Stimulated activated naive CD4-positive, alpha-beta T cell (primary cell): ENCODE data around the gene VWA8.

ENCODE experiments used
- DNase-seq, 6 experiments: peaks; one replicate each; lab custom pipeline; 2025; lab: John Stamatoyannopoulos, UW

VWA8 gene

DNA sequence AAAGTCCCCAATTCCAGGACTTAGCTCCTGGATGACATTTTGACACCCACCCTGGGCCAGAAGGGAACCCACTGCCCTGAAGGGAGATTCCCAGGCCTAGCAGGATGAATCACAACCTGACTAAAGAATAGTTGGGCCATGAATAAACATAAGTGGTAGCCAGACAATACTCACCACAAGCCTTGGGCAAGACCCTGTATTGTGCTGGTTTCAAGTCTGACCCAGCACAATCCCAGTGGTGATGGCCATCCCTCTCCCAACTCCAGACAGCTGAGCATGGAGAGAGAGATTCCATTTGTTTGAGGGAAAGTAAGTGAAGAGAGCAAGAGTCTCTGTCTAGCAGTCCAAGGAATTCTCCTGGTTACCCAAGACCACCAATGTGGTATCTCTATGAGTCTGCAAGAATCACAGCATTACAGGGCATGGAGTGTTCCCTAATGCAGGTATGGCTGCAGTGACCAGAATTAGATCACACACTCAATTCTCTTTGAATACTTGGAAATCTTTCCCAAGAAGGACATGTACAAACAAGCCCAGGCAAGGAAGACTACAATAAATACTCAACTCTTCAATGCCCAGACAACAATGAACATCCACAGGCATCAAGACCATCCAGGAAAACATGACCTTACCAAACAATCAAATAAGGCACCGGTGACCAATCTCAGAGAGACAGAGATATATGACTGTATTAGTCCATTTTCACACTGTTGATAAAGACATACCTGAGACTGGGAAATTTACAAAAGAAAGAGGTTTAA, 158.0 kb downstream of the VWA8 start:
- DNase-seq: no peak

DNA sequence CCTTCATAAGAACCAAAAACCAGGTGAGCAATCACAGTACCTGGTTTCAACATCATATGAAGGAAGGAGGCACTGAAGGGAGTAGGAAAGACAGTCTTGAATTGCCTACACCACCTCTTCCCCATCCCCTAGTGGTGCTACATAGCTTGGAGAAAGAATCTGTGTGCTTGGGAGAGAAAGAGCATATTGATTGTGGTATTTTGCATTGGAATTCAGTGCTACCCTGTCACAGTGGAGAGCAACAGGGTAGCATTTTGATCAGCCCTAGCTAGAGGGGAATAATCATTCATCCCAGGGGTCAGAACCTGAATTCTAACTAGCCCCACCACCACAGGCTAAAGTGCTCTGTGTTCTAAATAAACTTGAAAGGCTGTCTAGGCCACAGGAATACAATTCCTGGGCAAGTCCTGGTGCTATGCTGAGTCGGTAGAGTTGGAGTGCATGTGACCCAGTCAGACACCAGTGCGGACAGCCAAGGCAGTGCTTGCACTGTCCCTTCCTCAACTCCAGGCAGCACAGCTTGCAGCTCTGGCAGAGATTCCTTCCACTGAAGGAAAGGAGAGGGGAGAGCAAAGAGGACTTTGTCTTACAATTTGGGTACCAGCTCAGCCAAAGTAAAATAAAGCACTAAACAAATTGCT, 158.7 kb downstream of the VWA8 start:
- no peak for DNase-seq

DNA sequence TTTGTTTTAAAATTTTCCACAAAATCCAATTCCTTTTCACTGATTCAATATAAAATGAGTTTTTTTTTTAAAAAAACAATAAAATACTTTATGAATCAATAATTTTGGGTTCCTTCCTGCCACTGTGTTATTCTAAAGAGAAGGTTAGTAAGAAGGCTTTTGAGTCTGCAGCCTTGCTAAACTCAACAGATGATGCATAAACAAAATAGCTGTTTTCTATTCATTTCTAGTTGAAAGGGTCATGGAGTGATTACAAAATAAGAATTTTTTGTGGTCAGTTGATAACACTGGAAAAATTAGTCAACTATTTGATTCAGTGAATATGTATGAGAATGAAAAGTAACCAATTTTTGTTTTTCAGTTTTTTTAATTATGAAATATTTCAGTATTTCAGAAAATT, 169.9 kb downstream of the VWA8 start:
- no peak for DNase-seq

DNA sequence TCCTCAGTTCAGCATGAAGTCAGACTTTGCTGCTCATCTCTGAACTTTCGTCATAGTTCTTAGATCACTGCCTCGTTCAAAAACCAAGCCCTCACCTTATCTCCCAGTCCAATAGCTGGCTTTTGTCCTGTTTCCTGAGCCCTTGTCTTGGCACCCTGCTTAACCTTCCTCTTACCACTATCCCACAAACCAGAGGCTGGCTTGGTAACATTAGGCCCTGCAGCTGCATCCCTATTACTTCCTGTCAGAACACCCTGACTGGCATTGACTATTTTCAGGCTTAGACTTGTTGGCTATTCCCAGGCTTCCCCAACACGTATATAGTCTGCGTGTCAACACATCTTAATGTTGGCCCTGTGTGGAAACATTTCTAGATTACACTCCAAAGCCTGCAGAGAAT, 172.4 kb downstream of the VWA8 start:
- no peak for DNase-seq

DNA sequence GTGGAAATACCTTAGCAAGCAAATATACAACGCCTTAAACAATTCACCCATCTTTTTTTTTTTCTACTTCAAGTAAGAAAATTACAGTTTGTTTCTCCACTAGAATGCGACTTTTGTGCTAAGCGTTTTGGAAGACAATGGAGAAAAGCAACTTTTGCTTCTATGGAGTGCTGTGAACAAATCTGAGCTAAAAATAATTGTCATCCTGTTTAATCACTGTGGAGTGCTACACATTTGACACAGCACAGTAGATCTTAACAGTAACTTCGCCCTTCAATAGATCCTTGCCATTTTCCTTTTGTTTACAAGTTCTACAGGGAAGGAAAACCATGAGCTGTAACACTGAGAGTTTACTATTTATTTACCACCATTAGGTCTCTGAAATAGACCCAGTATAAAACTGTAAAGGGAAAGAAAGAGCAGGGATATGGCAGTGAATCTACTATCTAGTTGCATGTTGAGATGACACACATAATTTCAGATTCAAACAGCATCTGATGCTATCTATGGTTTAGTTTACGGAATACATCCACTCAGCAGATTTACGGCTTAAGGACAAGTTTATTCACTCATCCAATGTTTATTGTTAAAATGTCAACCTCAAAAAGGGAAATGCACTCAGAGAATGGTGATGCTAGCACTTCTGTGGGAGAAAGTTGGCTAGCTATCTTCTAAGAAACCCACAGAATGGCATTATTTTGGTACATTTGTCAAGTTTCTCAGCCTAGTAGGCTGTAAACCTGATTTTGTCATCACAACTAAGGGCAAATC, 175.3 kb downstream of the VWA8 start:
- DNase-seq: no peak

DNA sequence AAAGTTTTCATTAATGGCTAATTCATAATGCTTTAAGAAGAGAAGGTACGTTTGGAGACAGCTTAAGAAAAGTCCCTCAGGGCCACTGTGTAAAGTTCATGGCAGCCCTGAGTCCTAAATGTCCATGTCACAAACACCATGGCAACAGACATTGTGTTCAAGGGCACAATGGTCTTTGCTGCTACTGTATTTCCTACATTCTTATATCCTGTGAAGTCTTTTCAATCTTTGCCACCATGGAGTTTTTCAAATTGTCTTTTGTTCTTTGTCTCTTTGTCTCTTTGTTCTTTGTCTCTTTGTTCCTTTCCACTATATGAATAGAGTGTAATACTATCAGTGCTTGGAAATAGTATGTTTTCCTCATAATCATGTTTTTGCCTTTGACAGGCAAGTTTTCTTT, 178.8 kb downstream of the VWA8 start:
- DNase-seq: no peak

DNA sequence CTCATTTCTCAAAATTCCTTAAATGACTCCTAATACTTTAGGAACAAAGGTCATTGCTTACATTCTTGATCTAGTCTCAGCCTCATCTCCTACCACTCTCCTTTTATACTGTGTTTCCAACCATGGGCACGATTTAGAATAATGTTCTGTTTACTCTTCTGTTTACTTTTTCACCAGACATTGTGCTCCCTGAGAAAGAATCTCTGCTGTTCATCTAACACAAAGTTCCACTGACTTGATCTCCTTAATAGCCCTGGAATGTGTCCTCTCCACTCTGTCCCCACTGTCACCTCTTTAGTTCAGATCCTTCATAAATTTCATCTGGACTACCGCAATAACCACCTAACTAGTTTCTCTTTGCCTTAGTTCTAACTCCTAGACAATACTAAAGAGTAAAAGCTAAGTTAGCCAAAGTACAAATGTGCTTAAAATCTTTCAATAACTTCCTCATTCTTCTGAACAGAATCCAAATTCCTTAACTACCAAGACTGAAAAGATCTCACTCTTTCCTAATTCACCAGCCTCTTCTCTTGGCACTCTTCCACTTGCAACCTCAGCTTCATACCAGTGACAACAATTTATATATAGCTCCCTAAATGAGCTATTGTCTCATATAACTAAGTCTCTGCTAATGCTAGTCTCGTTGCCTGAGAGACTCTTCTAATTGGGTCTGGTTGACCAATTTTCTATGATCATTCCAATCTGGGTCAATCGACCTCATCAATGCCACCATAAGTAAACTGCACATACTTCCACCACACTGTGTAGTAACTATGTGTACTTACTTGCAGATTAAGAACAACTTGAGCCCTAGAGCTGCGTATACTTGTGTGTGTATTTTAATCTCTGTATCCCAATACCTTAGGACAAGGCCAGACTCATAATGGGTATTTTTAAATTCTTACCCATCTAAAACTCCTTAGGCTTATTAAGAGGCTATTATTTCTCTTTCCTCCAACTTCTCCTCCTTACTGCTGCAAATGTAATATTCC, 179.9 kb downstream of the VWA8 start:
- DNase-seq: no peak

DNA sequence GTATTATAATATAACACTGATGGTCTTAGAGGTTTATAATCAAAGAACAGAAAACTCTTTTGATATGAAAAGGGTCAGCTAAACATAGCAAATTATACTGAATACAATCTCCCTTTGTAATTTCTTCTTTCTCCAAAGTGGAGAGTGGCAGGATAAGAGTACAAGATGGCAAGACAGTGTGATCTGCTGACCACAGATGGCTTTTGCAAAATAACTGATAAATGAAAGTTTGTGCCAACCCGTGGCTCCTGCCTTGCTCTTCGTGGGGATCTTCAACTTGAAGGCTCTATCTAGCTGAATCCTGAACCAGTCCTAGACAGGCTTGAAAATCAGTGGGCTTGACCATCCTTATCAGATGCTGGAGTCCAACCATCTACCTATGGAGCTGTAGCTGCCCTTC, 185.7 kb downstream of the VWA8 start:
- DNase-seq: no peak

DNA sequence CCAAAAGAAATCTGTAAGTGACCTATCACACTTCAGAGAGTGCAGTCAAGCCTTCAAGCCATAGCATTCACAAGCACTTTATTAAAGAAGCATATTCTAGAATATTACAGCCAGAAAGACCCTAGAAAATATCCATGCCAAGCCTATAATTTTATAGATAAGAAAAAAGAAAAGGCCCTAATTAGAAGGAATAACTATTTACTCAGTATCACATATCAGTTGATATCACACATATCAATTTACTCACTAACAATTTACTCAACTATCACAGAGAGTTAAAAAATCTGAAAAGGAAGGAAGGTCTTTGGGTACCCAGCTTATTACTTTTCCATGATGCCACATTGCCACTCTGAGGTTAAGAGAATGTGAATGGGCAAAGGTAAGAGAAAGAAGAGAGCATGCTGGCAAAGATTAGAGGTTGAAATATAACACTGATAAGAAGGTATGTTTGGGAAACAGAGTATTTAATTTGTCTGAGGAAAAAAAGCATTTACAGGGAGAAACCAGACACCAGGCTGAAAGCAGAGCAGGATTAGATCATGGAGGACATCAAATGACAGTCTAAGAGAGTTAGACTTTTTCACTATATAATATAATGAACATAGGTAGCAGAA, 186.2 kb downstream of the VWA8 start:
- DNase-seq: no peak

DNA sequence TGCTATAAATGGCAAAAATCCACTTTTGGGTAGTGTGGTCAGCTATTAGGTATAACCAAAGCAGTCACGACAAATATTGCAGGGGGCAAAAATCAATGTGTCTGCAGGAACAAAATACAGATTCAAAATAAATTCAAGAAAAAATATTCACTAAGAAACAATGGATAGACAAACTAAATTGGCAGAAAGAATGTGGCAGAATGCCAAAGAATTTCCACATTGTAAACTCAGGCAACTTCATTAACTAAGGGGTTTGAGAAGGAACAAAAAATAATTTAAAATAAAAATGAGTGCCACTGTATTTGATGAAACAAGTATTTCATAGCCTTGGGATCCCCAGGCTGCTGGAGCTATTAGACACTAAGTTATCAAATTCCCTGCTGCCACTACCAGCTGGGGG, 193.1 kb downstream of the VWA8 start:
- no peak for DNase-seq

DNA sequence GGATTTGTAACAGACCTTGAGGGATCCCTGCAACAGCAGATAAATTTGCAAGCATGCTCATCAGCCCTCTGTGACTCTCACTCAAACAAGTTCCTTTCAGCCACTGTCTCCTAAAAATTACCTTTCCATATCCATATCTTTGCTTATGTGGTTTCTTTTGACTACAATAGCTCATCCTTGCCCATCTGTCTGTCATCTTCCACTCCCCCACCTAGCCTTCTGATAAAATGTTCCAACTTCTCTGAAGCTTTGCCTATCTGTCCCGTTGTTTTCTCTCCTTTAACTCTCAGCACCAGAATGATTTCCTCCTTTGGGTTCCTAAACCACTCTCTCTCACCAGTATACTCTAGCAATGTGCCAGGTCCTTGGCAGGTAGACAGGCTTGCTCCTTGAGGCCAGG, 194.5 kb downstream of the VWA8 start:
- DNase-seq: no peak

DNA sequence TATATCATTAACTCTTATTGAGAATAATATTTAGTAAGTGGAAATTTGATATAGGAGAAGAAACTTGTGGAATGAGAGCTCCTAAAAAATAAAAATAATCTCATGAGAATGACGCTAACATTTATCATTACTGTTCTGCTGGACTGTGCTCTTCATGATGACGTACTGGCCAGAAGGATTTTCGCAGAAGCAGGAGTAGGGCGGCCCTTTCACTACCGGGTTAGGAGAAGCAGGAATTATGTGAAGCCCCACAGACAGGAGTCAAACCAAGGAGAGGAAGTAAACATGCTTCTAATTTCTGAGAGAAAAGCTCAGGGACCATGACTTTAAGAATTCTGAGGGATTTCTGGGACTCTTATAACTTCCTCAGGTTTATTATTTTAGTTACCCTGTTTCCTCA, 195.1 kb downstream of the VWA8 start:
- no peak for DNase-seq

DNA sequence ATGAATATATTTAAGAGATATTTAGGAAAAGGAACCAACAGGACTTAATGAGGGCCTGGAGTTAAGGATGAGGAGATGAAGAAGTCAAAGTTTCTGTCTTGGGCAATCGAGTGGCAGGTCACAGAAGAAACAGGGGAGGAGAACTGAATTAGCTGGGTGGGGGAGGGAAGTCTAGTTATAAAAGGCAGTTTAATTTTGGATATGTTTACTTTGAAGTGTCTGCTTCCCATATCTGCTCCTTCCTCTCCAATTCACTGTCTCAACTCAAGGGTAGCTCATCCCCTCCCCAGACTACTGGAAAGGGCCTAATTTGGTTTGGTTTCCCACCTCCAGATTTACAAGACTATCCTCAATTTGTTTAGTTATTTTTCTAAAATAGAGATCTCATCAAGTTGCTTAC, 195.9 kb downstream of the VWA8 start:
- DNase-seq: no peak

DNA sequence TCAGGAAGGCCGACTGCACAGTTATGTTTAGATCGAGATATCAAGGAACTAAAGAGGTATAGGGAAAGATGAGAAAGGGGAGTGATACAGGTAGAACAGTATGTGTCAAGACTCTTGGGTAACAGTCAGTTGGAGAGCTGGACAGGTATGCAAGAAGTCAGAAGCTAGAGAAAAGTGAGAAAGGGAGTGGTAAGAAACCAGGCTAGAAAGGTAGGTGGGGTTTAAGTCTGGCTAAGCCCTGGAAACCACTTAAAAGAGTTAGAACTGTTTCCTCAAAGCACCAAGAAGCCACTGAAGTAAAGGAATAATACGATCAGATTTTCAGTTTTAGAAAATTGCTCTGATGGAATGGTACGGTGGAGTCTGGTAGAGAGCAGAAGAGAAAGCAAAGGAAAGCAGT, 196.4 kb downstream of the VWA8 start:
- DNase-seq: no peak

DNA sequence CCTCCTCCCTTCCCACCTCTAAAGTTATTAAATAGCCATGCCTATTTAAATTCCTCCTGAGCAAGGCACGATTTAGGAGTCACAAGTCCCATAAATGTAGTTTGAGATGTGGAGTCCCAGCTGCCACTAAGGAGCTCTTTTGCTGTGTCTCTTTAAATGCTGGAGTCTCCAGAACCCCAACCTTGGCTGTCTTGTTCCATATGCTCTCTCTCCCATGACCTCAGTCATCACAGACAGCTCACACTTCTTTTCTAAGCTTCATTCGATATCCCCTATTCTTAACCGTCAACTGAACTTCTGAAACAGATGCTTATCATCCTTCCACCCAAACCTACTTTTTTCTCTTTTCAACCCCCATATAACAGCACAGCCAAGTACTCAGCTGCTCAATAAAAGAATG, 197.1 kb downstream of the VWA8 start:
- no peak for DNase-seq

DNA sequence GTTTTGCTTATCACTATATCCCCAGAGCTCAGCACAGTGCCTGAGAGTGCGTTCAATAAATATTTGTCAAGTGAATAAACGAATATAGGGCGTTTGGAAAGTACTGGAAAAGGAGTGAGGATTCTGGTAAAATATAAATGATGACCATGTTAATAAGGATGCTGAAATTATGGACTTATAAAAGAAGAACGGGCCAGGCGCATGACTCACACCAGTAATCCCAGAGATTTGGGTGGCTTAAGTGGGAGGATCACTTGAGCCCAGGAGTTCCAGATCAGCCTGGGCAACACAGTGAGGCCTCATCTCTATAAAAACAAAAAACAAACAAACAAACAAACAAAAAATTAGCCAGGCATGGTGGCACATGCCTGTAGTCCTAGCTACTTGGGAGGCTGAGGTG, 198.1 kb downstream of the VWA8 start:
- no peak for DNase-seq

DNA sequence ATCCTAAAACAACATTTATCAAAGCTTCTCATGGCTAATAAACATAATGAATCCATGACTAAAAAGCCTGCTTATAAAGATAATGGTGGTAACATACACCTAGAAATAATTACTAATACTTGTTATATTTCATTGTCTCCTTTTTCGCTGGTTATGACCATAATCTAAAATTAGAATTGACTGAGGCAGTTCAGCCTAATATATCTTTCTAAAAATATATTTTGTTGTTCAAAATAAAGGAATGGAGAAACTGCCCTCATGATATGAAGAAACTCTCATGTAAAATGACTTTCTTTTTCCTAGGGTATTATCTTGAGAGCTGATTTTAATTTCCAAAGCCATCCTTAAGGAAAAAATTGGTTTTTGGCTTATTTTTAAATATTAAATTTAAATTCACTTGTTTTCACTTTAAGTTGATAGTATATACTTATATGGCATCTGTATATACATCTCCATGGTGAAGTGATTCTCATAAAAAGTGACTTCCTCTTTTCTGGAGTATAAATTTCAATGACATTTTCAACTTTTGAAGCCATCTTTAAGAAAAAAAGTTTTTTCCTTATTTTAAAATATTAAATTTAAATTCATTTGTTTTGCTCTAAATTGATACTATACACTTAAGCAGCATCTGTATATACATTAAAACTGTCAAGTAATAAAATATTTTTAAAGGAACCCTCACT, 204.6 kb downstream of the VWA8 start:
- DNase-seq: no peak

DNA sequence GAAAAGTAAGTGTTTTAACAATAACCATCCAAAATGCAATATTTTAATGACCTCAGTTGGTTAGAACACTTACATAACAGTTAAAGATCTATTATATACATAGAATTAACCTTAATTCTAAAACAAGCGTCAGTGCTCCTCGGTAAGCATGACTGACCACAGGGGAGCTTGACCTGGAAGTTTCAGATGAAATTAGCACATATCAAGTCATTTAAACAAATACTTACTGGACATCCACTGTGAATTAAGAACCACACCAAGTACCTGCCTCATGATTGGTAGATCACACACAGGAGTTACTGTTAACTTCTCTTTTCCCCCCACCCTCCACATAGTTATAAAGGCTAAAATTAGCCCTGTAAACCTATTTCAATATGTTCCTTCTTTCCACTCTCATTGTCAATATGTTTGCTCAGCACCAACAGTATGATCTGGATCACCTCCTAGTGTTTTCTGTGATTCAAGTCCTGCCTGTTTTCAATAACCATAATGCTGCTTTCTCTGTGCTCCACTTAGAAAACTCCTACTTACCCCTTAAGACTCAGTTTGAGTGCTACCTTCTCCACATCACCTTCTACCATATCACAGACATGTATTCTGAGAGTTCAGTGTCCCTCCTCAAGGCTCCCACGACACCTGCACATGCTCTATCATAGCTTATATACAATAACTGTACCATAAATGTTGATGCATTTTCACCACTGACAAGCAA, 209.0 kb downstream of the VWA8 start:
- no peak for DNase-seq

DNA sequence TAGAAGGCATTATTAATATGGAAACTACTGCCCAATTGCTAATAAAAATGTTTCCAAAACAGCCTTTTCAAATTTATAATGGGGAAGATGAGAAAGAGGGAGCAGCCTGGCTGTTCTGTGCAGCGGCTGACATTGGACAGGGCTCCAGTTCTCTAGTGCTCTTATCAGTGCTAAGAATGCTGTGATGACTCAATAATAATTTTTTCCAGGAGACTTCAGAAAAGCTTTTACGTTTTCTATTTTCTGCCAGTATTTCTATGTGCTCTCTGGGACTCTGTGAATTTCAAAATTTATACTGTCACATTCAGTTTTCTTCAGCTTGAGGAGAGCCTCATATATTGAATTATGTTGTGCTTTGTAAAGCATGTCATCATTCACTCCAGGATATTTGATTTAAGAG, 209.6 kb downstream of the VWA8 start:
- DNase-seq: no peak

DNA sequence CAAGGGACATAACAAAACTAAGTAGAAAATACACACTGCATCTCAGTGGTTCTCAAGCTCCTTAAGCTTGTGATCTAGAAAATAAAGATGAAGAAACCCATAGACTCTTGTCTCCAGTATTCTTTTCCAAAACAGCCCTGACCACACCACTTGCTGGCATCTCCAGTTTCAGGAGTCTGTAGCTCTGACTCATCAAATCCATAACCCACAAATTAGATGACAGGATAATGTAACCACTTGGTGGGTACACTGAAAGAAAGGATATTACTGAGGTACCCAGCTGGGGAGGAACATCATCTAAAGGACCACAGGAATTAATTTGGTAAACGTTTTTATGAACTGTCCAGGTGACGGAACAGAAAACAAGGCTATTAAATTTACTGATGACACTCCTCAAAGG, 214.7 kb downstream of the VWA8 start:
- DNase-seq: no peak
